H1 (cell line): ENCODE measurements around the gene PRAMEF33. TPM values are rescaled to one million over a fixed set of nuclear protein-coding genes. Genes with fewer than 3 reads are reported as not detected.
"Not testable (repeated sequence)": the region's sequence is repeated elsewhere in the genome, so short reads cannot be mapped to it uniquely, and the experiment has no call there.

Experiments
- CTCF ChIA-PET: fragments of 300-600 bp; sonication (Branson Sonifier 250); formaldehyde crosslinking; loops from one replicate; lab custom pipeline; 2021; ENCODE audit not compliant: partially characterized antibody; lab: Charles Lee
- POLR2A ChIA-PET: fragments of 300-600 bp; sonication (Branson Sonifier 250); formaldehyde crosslinking; loops from one replicate; lab custom pipeline; 2021; ENCODE audit warnings: inconsistent platforms; ENCODE audit not compliant: partially characterized antibody; lab: Charles Lee
- DNase-seq, 2 experiments: peaks; one replicate each; pipeline versions ENCODE4 v3.0.0 to v3.0.0-alpha.2; 2010 to 2022; ENCODE audit warnings: low spot score in 2 of 2, low read depth in 1 of 2, mixed read lengths in 1 of 2
- FAIRE-seq: peaks from 2 replicates; lab custom pipeline; 2011; peaks lifted over from hg19 to GRCh38; lab: Jason Lieb, UNC
- H2AFZ ChIP-seq: 2 replicates; pipeline ENCODE4 v1.8.1; 2012; ENCODE audit warnings: low read length, inconsistent platforms
- H2AK5ac ChIP-seq: 2 replicates; pipeline ENCODE4 v1.6.1; 2013; ENCODE audit warnings: low read depth, low read length
- H2BK120ac ChIP-seq: replicated peaks from 2 replicates; pipeline ENCODE3; 2013; ENCODE audit warnings: low read depth, low read length, inconsistent platforms
- H2BK12ac ChIP-seq: 2 replicates; pipeline ENCODE4 v1.6.1; 2013; ENCODE audit warnings: low read depth, low read length
- H2BK15ac ChIP-seq: 2 replicates; pipeline ENCODE4 v1.6.1; 2013; ENCODE audit warnings: low read length
- H2BK20ac ChIP-seq: 2 replicates; pipeline ENCODE4 v1.6.1; 2013; ENCODE audit warnings: low read length
- H2BK5ac ChIP-seq: 2 replicates; pipeline ENCODE4 v1.6.1; 2013; ENCODE audit warnings: low read depth, low read length
- H3K14ac ChIP-seq: 2 replicates; pipeline ENCODE4 v1.6.1; 2013; ENCODE audit warnings: inconsistent platforms; ENCODE audit not compliant: insufficient read length
- H3K18ac ChIP-seq: 2 replicates; pipeline ENCODE4 v1.6.1; 2013; ENCODE audit warnings: low read length; ENCODE audit errors: extremely low read depth
- H3K23ac ChIP-seq: 2 replicates; pipeline ENCODE4 v1.6.1; 2013; ENCODE audit warnings: inconsistent platforms; ENCODE audit not compliant: insufficient read length
- H3K23me2 ChIP-seq: 2 replicates; pipeline ENCODE4 v1.6.1; 2013; ENCODE audit warnings: low read depth, low read length
- H3K27ac ChIP-seq: 2 replicates; pipeline ENCODE4 v1.6.1; 2011; ENCODE audit warnings: low read depth, low read length, inconsistent platforms
- H3K27me3 ChIP-seq, 4 experiments: replicated peaks in 1 of 4; 1 replicate in 1 of 4; 2 replicates in 3 of 4; pipeline versions ENCODE4 v1.6.1 to v1.8.1; 2011 to 2013; ENCODE audit warnings: low read length in 3 of 4, mild to moderate bottlenecking in 3 of 4, inconsistent platforms in 2 of 4, mixed read lengths in 2 of 4, moderate library complexity in 1 of 4; ENCODE audit not compliant: control insufficient read depth in 3 of 4, insufficient read depth in 3 of 4; ENCODE audit errors: extremely low read depth in 1 of 4
- H3K36me3 ChIP-seq, 4 experiments: 2 replicates each; pipeline versions ENCODE4 v1.6.1 to v1.8.1; 2011 to 2013; ENCODE audit warnings: mild to moderate bottlenecking in 4 of 4, low read length in 3 of 4, moderate library complexity in 2 of 4, control low read depth in 1 of 4, inconsistent platforms in 1 of 4; ENCODE audit not compliant: insufficient read depth in 4 of 4, control insufficient read depth in 2 of 4
- H3K4ac ChIP-seq: replicated peaks from 2 replicates; pipeline ENCODE3; 2013; ENCODE audit warnings: low read length, low read depth, mixed read lengths, inconsistent platforms; ENCODE audit not compliant: insufficient read length
- H3K4me1 ChIP-seq, 4 experiments: replicated peaks in 1 of 4; 1 replicate in 1 of 4; 2 replicates in 3 of 4; pipeline versions ENCODE4 v1.6.1 to v1.8.1; 2011 to 2013; ENCODE audit warnings: low read length in 3 of 4, inconsistent platforms in 2 of 4, mixed read lengths in 1 of 4; ENCODE audit not compliant: insufficient read depth in 4 of 4, control insufficient read depth in 3 of 4
- H3K4me2 ChIP-seq, 2 experiments: 2 replicates each; pipeline versions ENCODE4 v1.6.1 to v1.8.1; 2011 to 2013; ENCODE audit warnings: low read depth in 2 of 2, low read length in 2 of 2, control low read depth in 1 of 2, inconsistent platforms in 1 of 2, mild to moderate bottlenecking in 1 of 2; ENCODE audit not compliant: insufficient read depth in 1 of 2
- H3K4me3 ChIP-seq, 4 experiments: fragments of 200-600, 300-600 bp in 1 of 4; sonication (generic), shearing (Covaris generic), sonication (Bioruptor Twin) in 1 of 4; 2 replicates each; pipeline versions ENCODE4 v1.5.1 to v1.8.1; 2011 to 2016; ENCODE audit warnings: low read length in 4 of 4, low read depth in 3 of 4, control low read depth in 2 of 4, inconsistent platforms in 2 of 4, mild to moderate bottlenecking in 2 of 4, mixed read lengths in 1 of 4, moderate library complexity in 1 of 4; ENCODE audit not compliant: insufficient read depth in 2 of 4; ENCODE audit errors: extremely low read depth in 1 of 4
- H3K56ac ChIP-seq: replicated peaks from 2 replicates; pipeline ENCODE3; 2013; ENCODE audit warnings: low read depth, mild to moderate bottlenecking, mixed read lengths, low read length, inconsistent platforms; ENCODE audit not compliant: insufficient read length
- H3K79me1 ChIP-seq: 2 replicates; pipeline ENCODE4 v1.6.1; 2013; ENCODE audit warnings: low read depth, low read length, control low read depth
- H3K79me2 ChIP-seq, 2 experiments: 2 replicates each; pipeline versions ENCODE4 v1.6.1 to v1.8.1; 2012 to 2013; ENCODE audit warnings: low read length in 2 of 2, mild to moderate bottlenecking in 2 of 2, inconsistent platforms in 1 of 2; ENCODE audit not compliant: insufficient read depth in 2 of 2, control insufficient read depth in 1 of 2
- H3K9ac ChIP-seq, 4 experiments: replicated peaks in 1 of 4; 1 replicate in 1 of 4; 2 replicates in 3 of 4; pipeline versions ENCODE4 v1.6.1 to v1.8.1; 2011 to 2013; ENCODE audit warnings: low read depth in 3 of 4, low read length in 3 of 4, control low read depth in 2 of 4, mild to moderate bottlenecking in 2 of 4, moderate library complexity in 2 of 4, inconsistent platforms in 1 of 4; ENCODE audit errors: extremely low read depth in 1 of 4
- H3K9me3 ChIP-seq, 2 experiments: 2 replicates each; pipeline versions ENCODE4 v1.6.1 to v1.8.1; 2012 to 2013; ENCODE audit warnings: mild to moderate bottlenecking in 2 of 2, moderate library complexity in 2 of 2, control low read depth in 1 of 2, inconsistent platforms in 1 of 2, low read depth in 1 of 2, low read length in 1 of 2, mixed read lengths in 1 of 2; ENCODE audit not compliant: insufficient read depth in 2 of 2
- H4K20me1 ChIP-seq, 2 experiments: replicated peaks in 1 of 2; 2 replicates each; pipeline versions ENCODE3 to v1.8.1; 2011 to 2013; ENCODE audit warnings: inconsistent platforms in 2 of 2, low read length in 2 of 2, mild to moderate bottlenecking in 1 of 2; ENCODE audit not compliant: insufficient read depth in 2 of 2, control insufficient read depth in 1 of 2
- H4K5ac ChIP-seq: 2 replicates; pipeline ENCODE4 v1.6.1; 2013; ENCODE audit warnings: low read length, low read depth, mixed read lengths, inconsistent platforms; ENCODE audit not compliant: insufficient read length
- H4K8ac ChIP-seq: 2 replicates; pipeline ENCODE4 v1.8.0; 2013; ENCODE audit warnings: mild to moderate bottlenecking, moderate library complexity, low read length, inconsistent platforms; ENCODE audit not compliant: insufficient read depth; ENCODE audit errors: extremely low read depth
- H4K91ac ChIP-seq: replicated peaks from 2 replicates; pipeline ENCODE3; 2013; ENCODE audit warnings: low read length, mixed read lengths, inconsistent platforms; ENCODE audit not compliant: insufficient read length
- WGBS, 2 experiments: shearing (Covaris generic) in 1 of 2; methylation state at CpG; one replicate each; pipeline versions ENCODE4 v1.1.6 to v1.1.7; 2013 to 2015; ENCODE audit warnings: low lambda C conversion rate in 2 of 2, mixed read lengths in 2 of 2, inconsistent platforms in 1 of 2, low coverage in 1 of 2, missing lambda C conversion rate in 1 of 2; ENCODE audit not compliant: insufficient replicate concordance in 2 of 2, insufficient coverage in 1 of 2, insufficient read length in 1 of 2; ENCODE audit errors: extremely low coverage in 1 of 2, missing lambda C conversion rate in 1 of 2; 5-methylcytosine and 5-hydroxymethylcytosine counted together
- long read RNA-seq, 2 experiments: library from RNA in 1 of 2; library from capped mRNA in 1 of 2; stranded (forward); transcript quantifications; one replicate each; pipeline ENCODE4 v2.0.0, GENCODE V29; 2021; ENCODE audit warnings: inconsistent platforms in 1 of 2
- polyA minus RNA-seq, 3 experiments: library from RNA; depleted of rRNA, polyadenylated mRNA; stranded (reverse); fragments of >200 nt; gene quantifications; 1 replicate in 2 of 3; 2 replicates in 1 of 3; pipeline ENCODE4 v1.2.3, GENCODE V29; 2011
- polyA plus RNA-seq, 7 experiments: library from polyadenylated mRNA; depleted of rRNA in 3 of 7; stranded (reverse) in 5 of 7; unstranded in 2 of 7; fragments of >200 nt in 5 of 7; fragments of 200-250 nt in 2 of 7; gene quantifications; 1 replicate in 5 of 7; 2 replicates in 1 of 7; 4 replicates in 1 of 7; pipeline versions ENCODE4 v1.2.1 to v1.2.3, GENCODE V29; 2011 to 2013; ENCODE audit warnings: missing spikeins in 2 of 7, mixed read lengths in 2 of 7
- total RNA-seq: library from RNA; stranded (reverse); fragmentation: NEBNext Ultra II Directional; extraction: Animal tissue kit (Norgen Biotek cat#: 25700); gene quantifications from 2 replicates; pipeline ENCODE4 v1.2.1, GENCODE V29; 2021

Gene PRAMEF33, protein sequence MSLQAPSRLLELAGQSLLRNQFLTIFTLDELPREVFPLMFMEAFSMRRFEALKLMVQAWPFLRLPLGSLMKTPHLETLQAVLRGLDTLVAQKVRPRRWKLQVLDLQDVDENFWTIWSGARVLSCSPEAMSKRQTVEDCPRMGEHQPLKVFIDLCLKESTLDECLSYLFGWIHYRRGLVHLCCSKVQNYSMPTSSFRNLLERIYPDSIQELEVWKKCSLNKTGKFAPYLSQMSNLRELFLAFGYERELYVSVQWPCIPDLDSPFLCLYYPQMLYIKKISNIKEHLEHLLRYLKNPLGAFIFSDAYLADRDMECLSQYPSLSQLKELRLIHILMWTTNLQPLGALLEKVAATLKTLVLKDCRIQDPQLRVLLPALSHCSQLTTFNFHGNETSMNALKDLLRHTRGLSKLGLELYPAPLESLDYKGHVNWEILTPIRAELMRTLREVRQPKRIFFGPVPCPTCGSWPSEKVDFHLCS
- total RNA-seq, result not detected in 2 replicates
- not detected in 2 replicates for polyA plus RNA-seq (2011; rRNA removed)
- polyA plus RNA-seq (2011; cell fraction: cytosol; rRNA removed), result not detected
- polyA plus RNA-seq (2011; cell fraction: nucleus; rRNA removed), result not detected
- not detected in 4 replicates for polyA plus RNA-seq (2012, experiment 1 of 2)
- not detected for polyA plus RNA-seq (2012, experiment 2 of 2)
- polyA plus RNA-seq (2013, experiment 1 of 2), result not detected
- not detected for polyA plus RNA-seq (2013, experiment 2 of 2)
- polyA minus RNA-seq (2011; rRNA and poly(A)+ RNA removed), result not detected in 2 replicates
- polyA minus RNA-seq (2011; cell fraction: cytosol; rRNA and poly(A)+ RNA removed), result not detected
- polyA minus RNA-seq (2011; cell fraction: nucleus; rRNA and poly(A)+ RNA removed), result not detected
- long read RNA-seq, experiment 1, result 0 reads
- long read RNA-seq, experiment 2, result 0 reads

DNA sequence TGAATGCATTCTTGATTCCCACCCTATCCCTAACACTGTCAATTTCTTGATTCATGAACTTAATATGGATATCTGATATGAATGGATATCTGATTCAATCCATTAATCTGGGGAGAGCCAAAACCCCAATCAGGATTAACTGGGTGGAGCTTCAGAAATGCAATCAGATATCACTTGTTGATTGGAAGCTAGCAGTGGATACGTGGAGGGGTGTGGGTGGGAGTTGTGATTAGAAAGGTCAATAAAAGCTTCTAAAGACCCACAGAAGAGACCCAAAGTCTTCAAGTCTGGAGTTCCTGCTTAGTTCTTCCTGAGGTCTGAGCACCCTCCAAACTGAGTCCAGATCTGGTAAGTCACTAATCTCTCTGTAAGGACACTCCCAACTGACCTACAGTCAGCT, at the start of gene PRAMEF33:
Gene PRAMEF33 (plus strand): TSS at position 301 of the 400 bp plus-strand sequence. CDS start 2,416 bp downstream, outside the sequence.
- H4K91ac ChIP-seq, CTCF ChIA-PET, H3K79me2 ChIP-seq, H4K20me1 ChIP-seq, H3K27ac ChIP-seq, H3K4me1 ChIP-seq, H3K23me2 ChIP-seq, H2BK20ac ChIP-seq, H2BK12ac ChIP-seq, H4K5ac ChIP-seq, H2AK5ac ChIP-seq, H3K18ac ChIP-seq, H3K23ac ChIP-seq, H3K4me2 ChIP-seq, H3K9me3 ChIP-seq, H2AFZ ChIP-seq, DNase-seq, H3K4ac ChIP-seq, H4K8ac ChIP-seq, H3K4me3 ChIP-seq, FAIRE-seq, H3K14ac ChIP-seq, H2BK15ac ChIP-seq, H3K9ac ChIP-seq, H3K56ac ChIP-seq, POLR2A ChIA-PET, H2BK5ac ChIP-seq, H3K27me3 ChIP-seq, H3K36me3 ChIP-seq, H3K79me1 ChIP-seq, H2BK120ac ChIP-seq: not testable (repeated sequence)
- WGBS, 2 experiments, result no CpG with 5 or more reads among the region's 1 CpG
